ENCODE measurements around the gene PI4KB. TPM values are rescaled to one million over a fixed set of nuclear protein-coding genes. Genes with fewer than 3 reads are reported as not detected.

The PI4KB gene
- total and polyA plus RNA-seq, 2 of the 13 experiments (the other 11 are each of a cell fraction or from before 2014, with no cell fraction given): 19.5 to 29.3 TPM

- no peak overlapping the region for H3K4me2 ChIP-seq (ENCODE audit: low read depth, low read length)
- 0 out of 2 replicates have a peak, but pooled peaks cover 4% of the 10 kb centered on the region for H4K20me1 ChIP-seq (ENCODE audit: insufficient read depth, low read length)
- H3K9ac ChIP-seq (ENCODE audit: insufficient read depth, low read depth, low read length): no peak overlapping the region
- no peak for DNase-seq (ENCODE audit: low spot score)
- no peak overlapping the region for H3K4me3 ChIP-seq (replicated peaks in 1 of 3; ENCODE audit: insufficient read depth in 1 of 3, low read depth in 2 of 3, low read length in 3 of 3)
- peak; percentile 58 for ATAC-seq
- ChIA-PET POLR2A (interaction anchor here (0.9 to 1.5 kb wide), 3 partner anchors 10 to 37 kb away, joined by 3 to 6 read pairs (median 4); partner anchors contain the start of genes PSMD4 and ZNF687), CTCF (ENCODE audit: low intra/inter-chr PET ratio, low total read pairs) (no interaction called here)
- intact Hi-C loops (cut with micrococcal nuclease; ENCODE audit: unreplicated experiment) (no loop called here), in situ Hi-C loops (cut with HindIII; ENCODE audit: extremely low pct_ligation_motif_present, low pct_unique_long_range_greater_than_20kb) (no loop called here)
- no peaks in the 10 kb centered on the region for H3K4me1 ChIP-seq (ENCODE audit: insufficient read depth, low read length)
- no peak overlapping the region for H2AFZ ChIP-seq (ENCODE audit: low read length)
- no peak for FAIRE-seq
- H3K27me3 ChIP-seq (ENCODE audit: control insufficient read depth in 1 of 2, insufficient read depth in 2 of 2, low read length in 2 of 2): no peaks in the 10 kb centered on the region
- WGBS (ENCODE audit: low lambda C conversion rate): 96% methylated on average over 10 of the region's 13 CpGs
- BruUV-seq (replicated peaks): TSS peak; percentile 31
- no peaks in the 10 kb centered on the region for H3K9me3 ChIP-seq (ENCODE audit: low read length)
- H3K36me3 ChIP-seq (replicated peaks in 1 of 2; ENCODE audit: control insufficient read depth in 1 of 2, insufficient read depth in 2 of 2, low read length in 2 of 2): peaks cover 43 to 75% of the 10 kb centered on the region in 2 experiments
- no peak overlapping the region for H3K27ac ChIP-seq (ENCODE audit: extremely low read length, insufficient read depth, low read length)
- H3K79me2 ChIP-seq (ENCODE audit: insufficient read depth, low read length): no peaks in the 10 kb centered on the region
- TF ChIP-seq REPIN1 (CRISPR knock-in tag; IDR thresholded peaks at IDR 0.05; ENCODE audit: borderline replicate concordance, low read depth): no peak
- TF ChIP-seq ZNF101 (CRISPR knock-in tag; IDR thresholded peaks at IDR 0.05; ENCODE audit: borderline replicate concordance, low read depth): no peak
- TF ChIP-seq ATM (IDR thresholded peaks at IDR 0.05; ENCODE audit: borderline replicate concordance): no peak
- 0 out of 2 replicates have a peak, but pooled peaks have one; percentile 16 for TF ChIP-seq ZSCAN5A (CRISPR knock-in tag; IDR thresholded peaks at IDR 0.05; ENCODE audit: borderline replicate concordance)
- 0 out of 2 replicates have a peak, but pooled peaks have one; percentile 37 for TF ChIP-seq ZNF768 (CRISPR knock-in tag; IDR thresholded peaks at IDR 0.05)
- TF ChIP-seq SIN3A (IDR thresholded peaks at IDR 0.05; ENCODE audit: borderline replicate concordance, low read depth, low read length): no peak
- no peak for TF ChIP-seq MED8 (CRISPR knock-in tag; IDR thresholded peaks at IDR 0.05; ENCODE audit: insufficient replicate concordance)
- no peak for TF ChIP-seq ZNF615 (CRISPR knock-in tag; IDR thresholded peaks at IDR 0.05; ENCODE audit: borderline replicate concordance)
- no peak for TF ChIP-seq JARID2 (CRISPR knock-in tag; IDR thresholded peaks at IDR 0.05; ENCODE audit: insufficient replicate concordance)
- peak; percentile 35; the same call in 1 of the 2 replicates for TF ChIP-seq POLR2AphosphoS5 (IDR thresholded peaks at IDR 0.05; ENCODE audit: low read depth, low read length)
- peak; percentile 54; the same call in 1 of the 2 replicates for TF ChIP-seq POLR2G (IDR thresholded peaks at IDR 0.05; ENCODE audit: low read depth, low read length)
- peak; percentile 68 for TF ChIP-seq AGO1 (IDR thresholded peaks at IDR 0.05; ENCODE audit: low read depth, low read length, poor library complexity, severe bottlenecking)
- peak in 1 of 2 experiments; percentile 43; a peak in 2 of 4 replicates for TF ChIP-seq POLR2A (IDR thresholded peaks at IDR 0.05; ENCODE audit: insufficient read depth in 1 of 2, low read depth in 2 of 2, low read length in 2 of 2)
- TF ChIP-seq ZNF597 (CRISPR knock-in tag; IDR thresholded peaks at IDR 0.05): 0 out of 2 replicates have a peak, but pooled peaks have one; percentile 35
- TF ChIP-seq ZC3H13 (CRISPR knock-in tag; IDR thresholded peaks at IDR 0.05): peak; percentile 12; the same call in 1 of the 2 replicates
- TF ChIP-seq HMGA1 (CRISPR knock-in tag; conservative IDR thresholded peaks at IDR 0.05): no peak
- TF ChIP-seq ZNF629 (CRISPR knock-in tag; conservative IDR thresholded peaks at IDR 0.05): no peak
- no peak for TF ChIP-seq RFX3 (CRISPR knock-in tag; IDR thresholded peaks at IDR 0.05)
- TF ChIP-seq POLR2AphosphoS2 (IDR thresholded peaks at IDR 0.05; ENCODE audit: low read depth, low read length): peak; percentile 29; the same call in 1 of the 2 replicates
- TF ChIP-seq ELF4 (CRISPR knock-in tag; IDR thresholded peaks at IDR 0.05; ENCODE audit: borderline replicate concordance): no peak
- no peak for TF ChIP-seq ZNF761 (CRISPR knock-in tag; conservative IDR thresholded peaks at IDR 0.05)
- no peak for TF ChIP-seq HNRNPUL1 (IDR thresholded peaks at IDR 0.05; ENCODE audit: low read depth, low read length)
- TF ChIP-seq KDM2A (CRISPR knock-in tag; IDR thresholded peaks at IDR 0.05; ENCODE audit: borderline replicate concordance, low read depth): peak; percentile 13; the same call in 1 of the 2 replicates
These were observed 34.8 kb downstream of the PI4KB start for GRCh38 chr1:151292207-151293030.

Data from HepG2 (cell line).